Daoy (cell line): ENCODE results near the gene ZNF77. TPM values are rescaled to one million over a fixed set of nuclear protein-coding genes. Genes with fewer than 3 reads are reported as not detected.
"Not testable (repeated sequence)": the region's sequence is repeated elsewhere in the genome, so short reads cannot be mapped to it uniquely, and the experiment has no call there.

Source experiments
- DNase-seq: peaks from one replicate; pipeline ENCODE4 v3.0.0-alpha.2; 2015; ENCODE audit warnings: low read depth
- total RNA-seq: library from RNA; depleted of rRNA; stranded (reverse); fragments of >200 nt; shearing (Covaris generic); gene quantifications from 2 replicates; pipeline ENCODE4 v1.2.3, GENCODE V29; 2014; rRNA removed

The ZNF77 gene
- total RNA-seq: 2.5 and 5.0 TPM in 2 replicates

DNA sequence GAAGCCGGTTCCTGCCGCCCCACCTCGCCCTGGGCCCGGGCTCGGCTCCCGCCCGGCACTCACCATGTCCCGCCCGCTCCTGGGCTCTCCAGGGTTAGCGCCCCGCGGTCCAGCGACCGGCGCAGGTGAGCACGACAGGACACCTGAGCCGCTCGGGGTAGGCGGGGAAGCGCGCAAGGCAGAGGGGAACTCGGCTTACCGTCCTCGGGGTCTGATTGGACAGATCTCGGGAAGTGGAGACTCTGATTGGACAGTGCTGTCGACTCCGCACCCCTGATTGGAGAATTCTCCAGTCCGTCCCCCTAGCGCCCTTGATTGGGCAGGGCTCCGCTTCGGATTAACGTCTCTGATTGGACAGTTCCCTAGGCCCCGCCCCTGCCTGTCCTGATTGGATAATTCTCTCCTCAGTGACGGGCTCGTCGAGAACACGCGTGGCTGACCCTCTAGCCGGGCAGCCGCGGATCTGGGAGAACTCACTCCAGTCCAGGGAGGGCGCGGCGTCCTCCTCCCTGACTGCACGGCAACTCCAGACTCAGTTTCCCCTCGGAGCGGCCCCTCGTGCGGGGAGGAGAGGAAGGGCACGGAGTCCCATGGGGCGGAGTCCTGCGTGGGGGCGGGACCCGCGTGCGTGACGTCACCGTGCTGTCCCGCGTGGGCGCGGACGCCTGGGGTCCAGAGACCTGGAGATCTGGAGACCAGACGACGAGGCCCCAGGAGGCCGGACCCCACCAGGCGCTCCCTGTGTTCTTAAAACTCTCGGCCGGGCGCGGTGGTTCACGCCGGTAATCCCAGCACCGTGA, at the start of gene ZNF77:
TSS of gene ZNF77 (minus strand) at position 197 of the 800 bp plus-strand sequence. CDS start at position 66, 131 bp downstream.
- peak; percentile 98 for DNase-seq

GRCh38 chr19:2993579-2993978, 48.8 kb upstream of the ZNF77 start:
- DNase-seq: no peak

- no peak for DNase-seq
Measured at GRCh38 chr19:2992958-2993357, 48.2 kb upstream of the ZNF77 start.

- not testable (repeated sequence) for DNase-seq
Measured at GRCh38 chr19:2992333-2992732, 47.6 kb upstream of the ZNF77 start.

GRCh38 chr19:2989236-2989946, 44.6 kb upstream of the ZNF77 start:
- no peak for DNase-seq

DNA sequence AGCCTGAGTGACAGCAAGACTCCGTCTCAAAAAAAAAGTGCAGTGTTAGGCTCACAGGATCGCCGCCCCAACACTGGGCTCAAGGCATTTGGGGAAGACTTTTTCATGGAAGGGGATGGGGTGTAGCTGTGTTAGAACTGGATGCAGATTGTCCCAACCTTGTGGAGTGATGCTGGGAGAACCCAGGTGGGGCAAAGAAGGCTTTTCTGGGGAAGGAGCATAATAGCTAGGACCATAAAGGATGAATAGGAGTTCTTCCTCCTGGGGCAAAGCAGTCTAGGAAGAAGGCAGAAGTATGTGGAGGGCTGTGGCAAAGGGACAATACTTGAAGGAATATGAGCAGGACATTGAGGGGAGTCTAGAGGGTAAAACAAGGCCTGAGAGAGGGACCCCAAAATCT, 43.8 kb upstream of the ZNF77 start:
- DNase-seq: no peak

GRCh38 chr19:2987797-2988196, 43.0 kb upstream of the ZNF77 start:
- no peak for DNase-seq

- no peak for DNase-seq
Measured at GRCh38 chr19:2986951-2987524, 42.3 kb upstream of the ZNF77 start.

GRCh38 chr19:2984215-2984528, 39.4 kb upstream of the ZNF77 start:
- no peak for DNase-seq

- peak; percentile 55 for DNase-seq
Measured at GRCh38 chr19:2983351-2984214, 38.8 kb upstream of the ZNF77 start.

DNA sequence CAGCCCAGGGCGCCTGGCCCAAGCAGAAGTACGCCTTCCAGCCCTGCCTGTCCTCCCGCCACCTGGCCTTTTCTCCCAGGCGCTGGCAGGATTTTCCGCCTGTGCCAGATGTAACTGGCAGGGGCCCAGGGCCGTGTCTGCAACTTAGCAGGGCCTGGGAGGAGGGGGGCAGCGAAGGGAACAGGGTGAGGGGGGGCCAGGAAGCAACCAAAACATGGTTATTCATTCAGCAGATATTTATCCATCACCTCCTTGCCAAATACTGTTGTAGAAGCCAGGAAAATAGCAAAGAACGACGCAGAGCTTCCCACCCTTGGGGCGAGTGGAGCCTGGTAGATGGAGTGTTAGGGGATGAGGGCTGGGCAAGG, 38.2 kb upstream of the ZNF77 start:
- peak; percentile 60 for DNase-seq

- no peak for DNase-seq
Measured at GRCh38 chr19:2982561-2982960, 37.8 kb upstream of the ZNF77 start.

GRCh38 chr19:2981898-2982297, 37.1 kb upstream of the ZNF77 start:
- no peak for DNase-seq

DNA sequence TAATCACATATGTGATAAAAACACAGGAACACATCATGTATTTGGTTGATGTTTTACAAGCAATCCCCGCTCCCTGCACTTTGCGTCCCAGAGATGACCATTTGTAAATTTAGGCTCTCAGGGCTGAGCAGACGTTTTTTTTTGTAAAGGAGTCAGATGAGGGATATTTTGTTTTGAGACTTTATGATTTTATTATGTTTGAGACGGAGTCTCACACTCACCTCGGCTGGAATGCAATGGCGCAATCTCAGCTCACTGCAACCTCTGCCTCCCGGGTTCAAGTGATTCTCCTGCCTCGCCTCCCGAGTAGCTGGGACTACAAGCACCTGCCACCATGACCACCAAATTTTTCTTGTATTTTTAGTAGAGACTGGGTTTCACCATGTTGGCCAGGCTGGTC, 34.0 kb upstream of the ZNF77 start:
- no peak for DNase-seq

GRCh38 chr19:2978166-2978767, 33.5 kb upstream of the ZNF77 start:
- no peak for DNase-seq

DNA sequence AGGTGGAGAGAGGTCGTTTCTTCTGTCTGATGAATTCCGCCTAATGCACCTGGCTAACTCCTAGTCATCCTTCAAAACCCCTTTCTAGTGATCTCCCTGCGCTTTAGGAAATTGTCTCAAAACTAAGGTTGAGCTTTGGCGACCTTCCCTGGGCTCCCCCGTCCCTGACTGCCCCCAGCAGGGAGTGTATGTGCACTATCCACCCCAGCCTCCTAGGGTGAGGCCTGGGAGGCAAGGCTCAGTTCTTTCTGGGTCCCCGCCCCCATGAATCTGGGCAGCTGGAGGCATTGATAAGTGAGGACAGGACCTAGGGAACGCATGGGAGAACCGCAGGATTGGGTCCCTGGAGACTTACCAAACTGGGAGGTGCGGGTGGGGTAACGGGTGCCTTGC, 33.0 kb upstream of the ZNF77 start:
- DNase-seq: no peak

DNA sequence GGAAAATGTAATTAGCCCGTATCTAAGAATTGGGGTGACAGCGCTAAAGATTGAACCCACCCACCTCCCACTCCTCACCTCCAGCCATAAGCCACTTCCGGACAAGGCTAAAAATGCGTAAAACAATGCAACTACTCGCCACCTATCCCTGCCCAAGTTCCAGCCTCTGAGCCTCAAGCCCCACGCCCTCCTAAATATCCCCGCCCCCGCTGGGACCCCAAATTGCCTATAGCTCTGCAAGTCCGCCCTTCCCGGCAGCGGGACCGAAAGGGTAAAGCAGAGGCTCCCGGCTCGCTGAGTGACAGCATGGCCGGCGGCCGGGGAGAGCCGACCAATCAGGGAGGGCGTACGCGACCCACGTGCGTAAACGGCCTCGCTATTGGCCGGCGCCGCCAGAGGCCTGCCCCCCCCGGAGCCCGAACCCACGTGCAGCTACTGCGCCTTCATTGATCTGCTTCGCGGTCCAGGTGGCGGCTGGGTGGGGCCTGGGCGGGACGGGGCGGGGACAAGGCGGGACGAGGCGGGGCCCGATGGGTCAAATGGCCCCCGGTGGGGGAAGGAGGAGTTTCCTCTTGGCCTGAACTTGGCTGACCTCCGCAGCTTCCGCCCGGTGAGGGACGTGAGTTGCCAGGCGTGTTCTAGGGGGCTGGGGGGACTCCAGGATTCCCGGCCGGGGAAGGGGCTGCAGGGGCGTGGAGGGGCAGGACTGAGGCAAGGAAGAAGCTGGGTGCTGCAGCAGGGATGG, 32.4 kb upstream of the ZNF77 start, which contains the start of gene TLE6:
TSS of gene TLE6 (plus strand) at position 564 of the 745 bp plus-strand sequence. CDS start 670 bp downstream, outside the sequence.
- peak; percentile 98 for DNase-seq

DNA sequence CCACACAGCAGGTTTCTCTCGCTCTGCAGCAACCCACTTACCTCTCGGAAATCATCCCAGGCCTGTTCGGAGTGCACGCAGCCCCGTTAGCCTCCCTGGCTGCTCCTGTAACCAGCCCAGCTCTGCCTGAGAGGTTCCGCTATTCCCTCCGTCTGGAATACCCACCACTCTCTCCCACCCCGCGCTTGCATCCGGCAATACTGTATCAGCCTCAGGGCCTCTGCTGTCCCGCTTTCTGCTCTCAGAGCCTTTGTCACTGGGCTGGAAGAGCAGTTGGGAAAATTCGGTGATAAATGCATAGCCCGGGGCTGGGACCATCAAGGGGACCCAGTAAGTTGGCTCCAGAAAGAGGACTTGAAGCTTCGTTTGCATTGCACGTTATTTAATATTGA, 31.8 kb upstream of the ZNF77 start:
- DNase-seq: no peak

DNA sequence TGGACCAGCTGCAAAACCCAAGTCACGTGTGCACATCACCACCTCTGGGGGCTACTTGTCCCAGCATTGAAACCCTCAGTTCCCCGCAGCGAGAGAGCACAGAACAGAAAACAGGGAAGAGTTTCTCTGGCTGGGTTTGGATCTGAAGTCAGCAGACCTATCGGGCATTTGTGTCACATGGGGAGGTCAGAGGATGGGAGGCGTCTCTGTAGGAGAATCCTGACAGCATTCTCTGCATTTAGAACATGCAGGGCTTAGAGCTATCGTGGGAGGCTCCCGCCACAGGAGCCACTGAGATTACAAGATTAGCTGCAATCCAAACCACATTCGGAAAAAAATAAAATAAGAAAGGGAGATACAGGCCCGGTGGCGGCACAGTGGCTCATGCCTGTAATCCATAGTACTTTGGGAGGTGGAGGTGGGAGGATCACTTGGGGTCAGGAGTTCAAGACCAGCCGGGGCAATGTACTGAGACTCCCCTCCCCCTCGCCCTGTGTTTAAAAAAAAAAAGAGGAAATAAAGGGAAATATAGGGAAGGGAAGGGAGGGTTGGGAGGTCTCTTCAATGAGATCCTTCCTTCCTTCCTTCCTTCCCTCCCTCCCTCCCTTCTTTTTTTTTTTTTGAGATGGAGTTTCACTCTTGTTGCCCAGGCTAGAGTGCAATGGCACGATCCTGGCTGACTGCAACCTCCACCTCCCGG, 29.7 kb upstream of the ZNF77 start:
- no peak for DNase-seq

DNA sequence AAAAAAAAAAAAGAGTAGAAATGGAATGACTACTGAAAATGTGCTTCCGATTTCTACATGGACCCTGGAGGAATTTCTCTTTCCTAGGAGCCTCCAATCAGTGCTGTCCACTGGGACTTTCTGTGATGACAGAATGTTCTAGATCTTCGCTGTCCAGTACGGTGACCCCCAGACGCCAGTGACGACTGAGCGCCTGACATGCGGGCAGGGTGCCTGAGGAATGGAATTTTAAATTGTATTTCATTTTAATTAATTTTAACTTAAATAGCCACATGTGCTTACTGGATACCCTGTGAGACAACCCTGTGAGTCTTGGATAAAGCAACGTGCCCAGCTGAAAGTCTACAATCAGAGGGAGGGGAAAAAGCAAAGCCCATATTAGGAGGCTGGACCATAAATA, 28.5 kb upstream of the ZNF77 start:
- no peak for DNase-seq
